Activated naive CD8-positive, alpha-beta T cell (primary cell): ENCODE data around the gene VSNL1.
"Not testable (repeated sequence)": the region's sequence is repeated elsewhere in the genome, so short reads cannot be mapped to it uniquely, and the experiment has no call there.

ENCODE experiments used
- H3K27ac Mint-ChIP-seq: one replicate; pipeline ENCODE4 v1.8.0; 2021; ENCODE audit warnings: mixed read lengths
- H3K27me3 Mint-ChIP-seq: one replicate; pipeline ENCODE4 v1.8.0; 2021; ENCODE audit warnings: mixed read lengths
- H3K36me3 Mint-ChIP-seq: one replicate; pipeline ENCODE4 v1.8.0; 2021; ENCODE audit warnings: mixed read lengths
- H3K4me1 Mint-ChIP-seq: one replicate; pipeline ENCODE4 v1.8.0; 2021; ENCODE audit warnings: low read depth, mixed read lengths
- H3K4me3 Mint-ChIP-seq: one replicate; pipeline ENCODE4 v1.8.0; 2021; ENCODE audit warnings: mild to moderate bottlenecking, mixed read lengths
- H3K9me3 Mint-ChIP-seq: one replicate; pipeline ENCODE4 v1.8.0; 2021; ENCODE audit warnings: low read depth, mixed read lengths

The VSNL1 gene

GRCh38 chr2:17557596-17557995 lies 17.1 kb downstream of the VSNL1 start:
- Mint-ChIP-seq H3K9me3 (no peaks in the 10 kb centered on the region), H3K36me3 (no peaks in the 10 kb centered on the region), H3K27ac (no peak overlapping the region), H3K4me3 (no peak overlapping the region), H3K4me1 (no peaks in the 10 kb centered on the region), H3K27me3 (no peaks in the 10 kb centered on the region)

DNA sequence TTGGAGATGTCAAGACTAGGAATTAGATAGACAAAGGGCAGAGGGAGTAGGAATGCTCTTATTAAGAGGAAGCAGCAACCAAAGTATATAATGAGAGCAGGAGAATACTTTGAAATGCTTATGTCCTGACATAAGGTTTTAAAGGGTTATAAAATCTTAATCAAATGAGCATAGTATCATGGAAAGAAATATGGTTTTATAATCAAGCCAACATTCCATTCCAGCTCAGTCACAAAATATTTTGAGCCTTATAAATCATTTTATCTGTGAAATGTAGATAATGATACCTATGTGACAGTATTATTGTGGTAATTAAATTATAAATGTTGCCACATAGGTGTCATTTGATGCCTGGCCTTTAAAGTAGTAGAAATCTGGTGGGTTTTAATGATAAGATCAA lies 17.6 kb downstream of the VSNL1 start:
- Mint-ChIP-seq H3K36me3 (no peaks in the 10 kb centered on the region), H3K9me3 (no peaks in the 10 kb centered on the region), H3K27me3 (no peaks in the 10 kb centered on the region), H3K4me3 (no peak overlapping the region), H3K4me1 (no peaks in the 10 kb centered on the region), H3K27ac (no peak overlapping the region)

DNA sequence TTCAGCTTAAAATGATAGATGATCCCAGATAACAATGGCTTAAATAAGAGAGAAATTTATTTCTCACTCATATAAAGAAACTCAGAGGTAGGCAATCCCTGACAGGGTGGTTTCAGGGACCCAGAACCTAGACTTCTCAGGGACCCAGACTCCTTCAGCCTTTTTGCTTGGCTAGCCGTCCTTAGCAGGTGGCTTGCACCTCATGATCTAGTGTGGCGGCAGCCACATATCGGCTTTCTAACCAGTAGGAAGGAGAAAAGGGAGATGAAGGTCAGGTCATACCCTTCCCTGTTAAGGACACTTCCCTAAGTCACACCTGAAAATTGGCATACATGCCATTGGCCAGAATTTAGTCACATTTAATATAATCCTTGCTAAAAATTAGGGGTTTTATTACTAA lies 18.4 kb downstream of the VSNL1 start:
- Mint-ChIP-seq H3K27me3 (no peaks in the 10 kb centered on the region), H3K27ac (no peak overlapping the region), H3K9me3 (no peaks in the 10 kb centered on the region), H3K36me3 (no peaks in the 10 kb centered on the region), H3K4me1 (no peaks in the 10 kb centered on the region), H3K4me3 (no peak overlapping the region)

DNA sequence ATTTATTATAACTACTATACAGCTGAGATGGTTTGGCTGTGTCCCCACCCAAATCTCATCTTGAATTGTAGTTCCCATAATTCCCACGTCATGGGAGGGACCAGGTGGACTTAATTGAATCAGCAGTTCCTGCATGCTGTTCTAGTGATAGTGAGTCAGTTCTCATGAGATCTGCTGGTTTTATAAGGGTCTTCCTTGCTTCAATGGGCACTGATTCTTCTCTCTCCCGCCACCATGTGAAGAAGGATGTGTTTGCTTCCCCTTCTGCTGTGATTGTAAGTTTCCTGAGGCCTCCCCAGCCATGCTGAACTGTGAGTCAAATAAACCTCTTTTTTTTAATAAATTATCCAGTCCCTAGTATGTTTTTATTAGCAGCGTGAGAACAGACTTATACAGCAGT lies 25.2 kb downstream of the VSNL1 start:
- not testable (repeated sequence) for H3K27ac Mint-ChIP-seq, H3K9me3 Mint-ChIP-seq, H3K27me3 Mint-ChIP-seq, H3K4me3 Mint-ChIP-seq, H3K4me1 Mint-ChIP-seq, H3K36me3 Mint-ChIP-seq

DNA sequence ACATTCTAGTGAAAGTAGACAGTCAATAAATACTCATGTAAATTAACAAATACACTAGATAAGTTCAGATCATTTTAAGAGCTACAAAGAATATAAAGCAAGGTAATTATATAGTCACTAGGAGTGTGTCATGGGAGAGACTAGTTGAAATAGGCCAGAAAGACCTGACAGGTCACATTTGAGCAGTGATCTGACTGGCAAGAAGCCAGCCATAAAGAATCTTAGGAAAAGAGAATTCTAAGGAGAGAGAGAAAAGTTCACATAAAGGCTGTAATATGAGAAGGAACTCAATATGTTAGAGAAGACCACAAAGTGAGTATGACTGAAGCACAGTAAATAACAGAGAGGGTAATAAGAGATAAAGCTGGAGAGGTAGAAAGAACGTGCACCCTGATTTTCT lies 31.2 kb downstream of the VSNL1 start:
- Mint-ChIP-seq H3K27me3 (peaks cover 5% of the 10 kb centered on the region), H3K9me3 (no peaks in the 10 kb centered on the region), H3K4me3 (no peak overlapping the region), H3K4me1 (no peaks in the 10 kb centered on the region), H3K36me3 (no peaks in the 10 kb centered on the region), H3K27ac (no peak overlapping the region)

- Mint-ChIP-seq H3K27me3 (peaks cover 5% of the 10 kb centered on the region), H3K4me3 (no peak overlapping the region), H3K27ac (no peak overlapping the region)
Measured at GRCh38 chr2:17573085-17573803, 32.7 kb downstream of the VSNL1 start.

DNA sequence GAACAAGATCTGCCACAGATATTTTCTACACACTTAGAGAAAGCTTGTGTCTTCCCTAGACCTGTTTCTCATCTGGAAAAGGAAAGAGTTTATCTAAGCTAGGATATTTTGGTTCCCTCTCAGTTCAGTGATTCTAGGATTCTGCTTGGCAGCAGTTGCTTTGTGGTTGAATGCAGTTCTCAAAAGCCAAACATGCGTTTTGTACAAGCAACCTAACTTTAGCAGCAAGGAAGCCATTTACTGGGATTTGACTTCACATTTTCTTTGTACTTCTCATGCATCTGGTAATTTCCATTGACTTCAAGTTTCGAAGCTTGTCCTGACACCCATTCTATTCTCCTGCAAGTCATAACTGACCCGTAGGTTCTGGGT lies 33.3 kb downstream of the VSNL1 start:
- H3K36me3 Mint-ChIP-seq: no peaks in the 10 kb centered on the region
- H3K4me3 Mint-ChIP-seq: no peak overlapping the region
- no peaks in the 10 kb centered on the region for H3K9me3 Mint-ChIP-seq
- no peak overlapping the region for H3K27ac Mint-ChIP-seq
- peaks cover 5% of the 10 kb centered on the region for H3K27me3 Mint-ChIP-seq
- no peaks in the 10 kb centered on the region for H3K4me1 Mint-ChIP-seq

More at GRCh38 chr2:17573085-17573803, 32.7 kb downstream of the VSNL1 start:
- no peaks in the 10 kb centered on the region for H3K9me3 Mint-ChIP-seq
- H3K4me1 Mint-ChIP-seq: no peaks in the 10 kb centered on the region
- no peaks in the 10 kb centered on the region for H3K36me3 Mint-ChIP-seq

DNA sequence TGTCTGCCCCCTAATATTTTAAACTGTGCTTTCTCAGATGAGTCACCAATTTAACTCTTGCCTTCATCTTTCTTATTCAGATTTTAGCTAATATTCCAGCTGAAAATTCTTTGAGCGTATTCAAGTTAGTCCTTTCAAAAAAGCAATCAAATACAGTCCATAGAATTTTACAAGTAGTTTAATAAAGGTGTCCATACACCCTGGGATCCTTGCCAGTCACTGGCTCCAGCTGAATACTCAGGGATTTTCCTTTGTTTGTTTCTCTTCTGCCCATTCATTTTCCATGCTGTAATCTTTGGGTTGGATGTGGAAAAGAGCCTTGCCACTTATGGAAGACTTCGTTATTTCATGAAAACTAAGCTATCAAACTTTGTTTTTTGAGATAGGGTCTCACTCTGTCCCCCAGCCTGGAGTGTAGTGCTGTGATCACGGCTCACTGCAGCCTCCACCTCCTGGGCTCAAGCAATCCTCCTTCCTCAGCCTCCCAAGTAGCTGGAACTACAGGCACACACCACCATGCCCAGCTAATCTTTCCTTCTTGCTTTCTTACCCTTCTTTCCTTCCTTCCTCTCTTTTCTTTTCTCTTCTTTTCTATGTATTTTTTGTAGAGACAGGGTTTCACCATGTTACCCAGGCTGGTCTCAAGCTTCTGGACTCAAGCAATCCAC lies 34.0 kb downstream of the VSNL1 start:
- no peaks in the 10 kb centered on the region for H3K4me1 Mint-ChIP-seq
- peaks cover 3% of the 10 kb centered on the region for H3K27me3 Mint-ChIP-seq
- H3K9me3 Mint-ChIP-seq: no peaks in the 10 kb centered on the region
- no peaks in the 10 kb centered on the region for H3K36me3 Mint-ChIP-seq
- no peak overlapping the region for H3K27ac Mint-ChIP-seq
- no peak overlapping the region for H3K4me3 Mint-ChIP-seq

DNA sequence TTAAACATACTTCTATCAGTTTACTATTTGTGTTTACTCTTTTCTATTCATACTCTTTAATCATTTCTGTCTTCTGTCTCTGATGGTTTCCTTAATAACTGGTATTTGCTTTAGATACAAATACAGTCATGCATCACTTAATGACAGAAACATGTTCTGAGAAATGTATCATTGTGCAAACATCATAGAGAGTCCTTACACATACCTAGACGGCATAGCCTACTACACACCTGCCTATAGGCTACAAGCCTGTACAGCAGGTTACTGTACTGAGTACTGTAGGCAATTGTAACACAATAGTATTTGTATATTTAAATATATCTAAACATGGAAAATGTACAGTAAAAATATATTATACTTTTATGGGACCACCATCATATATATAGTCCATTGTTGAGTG lies 36.3 kb downstream of the VSNL1 start:
- no peaks in the 10 kb centered on the region for H3K9me3 Mint-ChIP-seq
- peaks cover 3% of the 10 kb centered on the region for H3K27me3 Mint-ChIP-seq
- no peaks in the 10 kb centered on the region for H3K36me3 Mint-ChIP-seq
- H3K27ac Mint-ChIP-seq: no peak overlapping the region
- no peak overlapping the region for H3K4me3 Mint-ChIP-seq
- H3K4me1 Mint-ChIP-seq: no peaks in the 10 kb centered on the region

DNA sequence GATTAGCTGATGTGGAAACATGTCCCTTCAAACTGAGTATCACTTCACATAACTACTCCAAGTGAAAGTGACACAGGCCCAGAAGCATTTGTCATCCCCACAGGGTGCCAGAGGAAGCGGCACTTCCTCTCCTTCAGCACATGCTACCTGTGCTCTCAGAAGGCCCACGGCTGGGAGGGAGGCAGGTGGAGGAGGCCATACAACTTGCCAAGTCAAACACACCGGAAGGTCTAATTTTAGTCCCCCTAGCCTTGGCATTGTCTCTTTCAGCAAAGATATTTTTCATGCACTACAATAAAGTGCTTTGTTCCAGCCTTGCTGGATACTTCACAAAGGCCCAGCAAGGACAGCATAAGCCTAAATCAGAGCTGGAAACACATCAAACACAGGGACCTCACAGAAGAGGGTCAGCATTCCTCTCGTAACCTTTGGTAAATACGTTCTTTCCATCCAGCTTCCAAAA lies 38.0 kb downstream of the VSNL1 start:
- H3K27me3 Mint-ChIP-seq: peaks cover 3% of the 10 kb centered on the region
- H3K9me3 Mint-ChIP-seq: no peaks in the 10 kb centered on the region
- no peak overlapping the region for H3K27ac Mint-ChIP-seq
- no peaks in the 10 kb centered on the region for H3K4me1 Mint-ChIP-seq
- H3K36me3 Mint-ChIP-seq: no peaks in the 10 kb centered on the region
- H3K4me3 Mint-ChIP-seq: no peak overlapping the region

DNA sequence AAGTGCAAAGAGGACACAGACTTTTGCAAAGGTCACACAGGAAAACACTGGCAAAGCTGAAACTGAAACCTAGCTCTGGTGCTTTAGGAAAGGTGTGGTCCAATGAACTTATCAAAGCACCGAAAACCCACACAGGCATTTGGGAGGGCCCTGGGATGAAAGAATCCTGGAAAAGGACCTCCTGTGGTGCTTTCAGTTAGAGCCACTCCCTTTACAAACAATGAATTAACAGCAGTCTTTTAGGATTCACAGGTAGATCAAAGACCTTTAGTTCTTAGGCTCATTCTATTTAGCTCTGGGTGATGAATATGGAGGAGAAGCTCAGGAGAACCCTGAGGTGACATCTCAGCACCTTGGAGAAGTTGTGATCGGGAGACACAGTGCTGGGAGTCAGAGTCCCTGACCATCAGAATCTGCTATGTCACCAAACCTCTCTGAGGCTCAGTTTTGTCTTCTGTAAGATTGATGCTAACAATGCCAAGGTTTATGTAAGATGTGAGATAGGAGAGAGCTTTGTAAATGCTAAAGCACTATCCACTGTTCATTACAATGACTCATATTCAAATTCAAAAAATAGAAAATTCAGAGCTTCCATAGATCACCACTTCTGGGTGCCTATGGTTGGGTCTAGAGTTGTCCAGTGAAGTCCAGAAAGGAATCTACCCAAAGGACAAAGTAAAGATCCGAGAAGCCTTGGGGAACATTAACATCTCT lies 39.3 kb downstream of the VSNL1 start:
- H3K4me3 Mint-ChIP-seq: no peak overlapping the region
- H3K4me1 Mint-ChIP-seq: no peaks in the 10 kb centered on the region

GRCh38 chr2:17580319-17580715 lies 39.8 kb downstream of the VSNL1 start:
- no peak overlapping the region for H3K4me3 Mint-ChIP-seq
- peaks cover 3% of the 10 kb centered on the region for H3K27me3 Mint-ChIP-seq
- no peaks in the 10 kb centered on the region for H3K9me3 Mint-ChIP-seq
- H3K36me3 Mint-ChIP-seq: no peaks in the 10 kb centered on the region
- H3K4me1 Mint-ChIP-seq: no peaks in the 10 kb centered on the region
- H3K27ac Mint-ChIP-seq: no peak overlapping the region

More for the DNA sequence above, 39.3 kb downstream of the VSNL1 start:
- Mint-ChIP-seq H3K27ac (no peak overlapping the region), H3K9me3 (no peaks in the 10 kb centered on the region), H3K36me3 (no peaks in the 10 kb centered on the region), H3K27me3 (peaks cover 3% of the 10 kb centered on the region)

GRCh38 chr2:17581831-17582230 lies 41.3 kb downstream of the VSNL1 start:
- Mint-ChIP-seq H3K36me3 (no peaks in the 10 kb centered on the region), H3K4me1 (no peaks in the 10 kb centered on the region), H3K4me3 (no peak overlapping the region), H3K27ac (no peak overlapping the region), H3K9me3 (no peaks in the 10 kb centered on the region), H3K27me3 (no peaks in the 10 kb centered on the region)

GRCh38 chr2:17583166-17583565 lies 42.7 kb downstream of the VSNL1 start:
- Mint-ChIP-seq H3K4me1 (no peaks in the 10 kb centered on the region), H3K27ac (no peak overlapping the region), H3K9me3 (no peaks in the 10 kb centered on the region), H3K4me3 (no peak overlapping the region), H3K27me3 (no peaks in the 10 kb centered on the region), H3K36me3 (no peaks in the 10 kb centered on the region)

GRCh38 chr2:17583646-17584045 lies 43.1 kb downstream of the VSNL1 start:
- no peaks in the 10 kb centered on the region for H3K36me3 Mint-ChIP-seq
- peaks cover 2% of the 10 kb centered on the region for H3K27me3 Mint-ChIP-seq
- no peak overlapping the region for H3K27ac Mint-ChIP-seq
- H3K4me3 Mint-ChIP-seq: no peak overlapping the region
- no peaks in the 10 kb centered on the region for H3K4me1 Mint-ChIP-seq
- no peaks in the 10 kb centered on the region for H3K9me3 Mint-ChIP-seq
